ENCODE measurements around the gene USP28.
A peak's percentile ranks its signal among the peaks of the same experiment; 100 is the strongest.

Gene USP28

GRCh38 chr11:113876074-113876797, 864 bp upstream of the USP28 start:
- Histone ChIP-seq H3K27me3 (ENCODE audit: insufficient read depth, low read depth, severe bottlenecking) (no peaks in the 10 kb centered on the region), H3K9me3 (ENCODE audit: severe bottlenecking) (no peaks in the 10 kb centered on the region), H3K4me3 (ENCODE audit: low read depth, low read length) (peak overlapping the region; percentile 58), H3K27ac (peak overlapping the region; percentile 91), H3K36me3 (no peaks in the 10 kb centered on the region)
- TF ChIP-seq CTCF (IDR thresholded peaks at IDR 0.05; ENCODE audit: low read depth, low read length): no peak
- peak; percentile 86 for DNase-seq

- peak overlapping the region; percentile 94 for H3K4me3 ChIP-seq (ENCODE audit: low read depth, low read length)
- H3K27ac ChIP-seq: peak overlapping the region; percentile 67
- no peak for DNase-seq
- H3K36me3 ChIP-seq: 0 out of 2 replicates have a peak, but pooled peaks cover 3% of the 10 kb centered on the region
- TF ChIP-seq CTCF (IDR thresholded peaks at IDR 0.05; ENCODE audit: low read depth, low read length): no peak
- no peaks in the 10 kb centered on the region for H3K27me3 ChIP-seq (ENCODE audit: insufficient read depth, low read depth, severe bottlenecking)
- H3K9me3 ChIP-seq (ENCODE audit: severe bottlenecking): no peaks in the 10 kb centered on the region
Measured at GRCh38 chr11:113874581-113875233, 665 bp downstream of the USP28 start.

- no peaks in the 10 kb centered on the region for H3K9me3 ChIP-seq (ENCODE audit: severe bottlenecking)
- TF ChIP-seq CTCF (IDR thresholded peaks at IDR 0.05; ENCODE audit: low read depth, low read length): no peak
- DNase-seq: no peak
- H3K27me3 ChIP-seq (ENCODE audit: insufficient read depth, low read depth, severe bottlenecking): no peaks in the 10 kb centered on the region
- no peak overlapping the region for H3K27ac ChIP-seq
- peaks cover 8% of the 10 kb centered on the region for H3K36me3 ChIP-seq
- H3K4me3 ChIP-seq (ENCODE audit: low read depth, low read length): peak overlapping the region; percentile 94
Measured at GRCh38 chr11:113874096-113874495, 1.3 kb downstream of the USP28 start.

- Histone ChIP-seq H3K27me3 (ENCODE audit: insufficient read depth, low read depth, severe bottlenecking) (no peaks in the 10 kb centered on the region), H3K36me3 (peaks cover 11% of the 10 kb centered on the region), H3K9me3 (ENCODE audit: severe bottlenecking) (no peaks in the 10 kb centered on the region), H3K4me3 (ENCODE audit: low read depth, low read length) (peak overlapping the region; percentile 13), H3K27ac (peak overlapping the region; percentile 17)
- DNase-seq: no peak
- no peak for TF ChIP-seq CTCF (IDR thresholded peaks at IDR 0.05; ENCODE audit: low read depth, low read length)
Measured at GRCh38 chr11:113873236-113873626, 2.1 kb downstream of the USP28 start.

- Histone ChIP-seq H3K9me3 (ENCODE audit: severe bottlenecking) (no peaks in the 10 kb centered on the region), H3K27ac (peak overlapping the region; percentile 57), H3K27me3 (ENCODE audit: insufficient read depth, low read depth, severe bottlenecking) (no peaks in the 10 kb centered on the region), H3K4me3 (ENCODE audit: low read depth, low read length) (peak overlapping the region; percentile 28; the same call in 1 of the 2 replicates), H3K36me3 (peaks cover 21% of the 10 kb centered on the region)
- no peak for TF ChIP-seq CTCF (IDR thresholded peaks at IDR 0.05; ENCODE audit: low read depth, low read length)
- DNase-seq: no peak
Measured at GRCh38 chr11:113871336-113871735, 4.0 kb downstream of the USP28 start.

All from WERI-Rb-1 (cell line).